Ascending aorta (tissue), 2 donors: ENCODE results near the gene SLC49A3. TPM values are rescaled to one million over a fixed set of nuclear protein-coding genes. Genes with fewer than 3 reads are reported as not detected.

Source experiments
- DNase-seq, 2 donors: peaks; one replicate each; pipeline ENCODE4 v3.0.0-alpha.2; 2019; ENCODE audit warnings: low spot score in 2 of 2
- H3K27ac ChIP-seq, 2 donors: fragments of 200-600 bp; sonication (generic); one replicate each; pipeline ENCODE4 v1.5.1; 2016 to 2017; ENCODE audit warnings: mild to moderate bottlenecking in 1 of 2
- H3K27me3 ChIP-seq: fragments of 200-600 bp; sonication (generic); one replicate; pipeline ENCODE4 v1.5.1; 2017
- H3K36me3 ChIP-seq, 2 donors: fragments of 200-600 bp; sonication (generic); one replicate each; pipeline ENCODE4 v1.5.1; 2016
- H3K4me1 ChIP-seq, 2 donors: fragments of 200-600 bp; sonication (generic); one replicate each; pipeline ENCODE4 v1.5.1; 2016 to 2017; ENCODE audit warnings: mild to moderate bottlenecking in 1 of 2
- H3K4me3 ChIP-seq, 2 donors: fragments of 200-600 bp; sonication (generic); one replicate each; pipeline ENCODE4 v1.5.1; 2016 to 2017; ENCODE audit warnings: mild to moderate bottlenecking in 1 of 2
- H3K9me3 ChIP-seq, 2 donors: fragments of 200-600 bp; sonication (generic); one replicate each; pipeline ENCODE4 v1.5.1; 2016
- CTCF ChIP-seq, 3 experiments: fragments of 200-600 bp in 2 of 3; fragments of 450-650 bp in 1 of 3; sonication (generic) in 2 of 3; IDR thresholded peaks; one replicate each; pipeline ENCODE4 v1.5.1; 2016 to 2019; ENCODE audit warnings: antibody characterized with exemption in 3 of 3, mild to moderate bottlenecking in 1 of 3, moderate library complexity in 1 of 3
- intact Hi-C: fragments of 100-400 bp; cut with DNase I; formaldehyde crosslinking; loops from one replicate; pipeline ENCODE4 v1.15.1; 2023
- total RNA-seq: library from RNA; depleted of rRNA; stranded (reverse); fragments of >200 nt; gene quantifications from one replicate; pipeline ENCODE4 v1.1.0, GENCODE V29; 2016

SLC49A3 gene
- total RNA-seq, 1 donor from 2014 or later: 17.7 TPM

- H3K4me3 ChIP-seq: no peak overlapping the region
- H3K27me3 ChIP-seq: no peaks in the 10 kb centered on the region
- intact Hi-C loops: no loop called here
- H3K9me3 ChIP-seq: no peaks in the 10 kb centered on the region
- no peak for DNase-seq
- peaks cover 38 to 41% of the 10 kb centered on the region in 2 donors for H3K36me3 ChIP-seq
- H3K27ac ChIP-seq: no peak overlapping the region
- no peaks in the 10 kb centered on the region for H3K4me1 ChIP-seq
- no peak for TF ChIP-seq CTCF (IDR thresholded peaks at IDR 0.05)
These were observed 40.7 kb upstream of the SLC49A3 start for GRCh38 chr4:729336-730315.

GRCh38 chr4:727576-727975 lies 38.6 kb upstream of the SLC49A3 start:
- TF ChIP-seq CTCF (IDR thresholded peaks at IDR 0.05): no peak
- Histone ChIP-seq H3K4me1 (no peaks in the 10 kb centered on the region), H3K4me3 (no peak overlapping the region), H3K27me3 (no peaks in the 10 kb centered on the region), H3K27ac (no peak overlapping the region), H3K36me3 (peaks cover 21 to 25% of the 10 kb centered on the region in 2 donors), H3K9me3 (no peaks in the 10 kb centered on the region)
- intact Hi-C loops: no loop called here
- no peak for DNase-seq

- no peaks in the 10 kb centered on the region for H3K4me1 ChIP-seq
- H3K27ac ChIP-seq: no peak overlapping the region
- no peak overlapping the region for H3K4me3 ChIP-seq
- DNase-seq: no peak
- intact Hi-C loops: no loop called here
- H3K27me3 ChIP-seq: no peaks in the 10 kb centered on the region
- H3K36me3 ChIP-seq: peaks cover 15 to 24% of the 10 kb centered on the region in 2 donors
- H3K9me3 ChIP-seq: no peaks in the 10 kb centered on the region
- no peak for TF ChIP-seq CTCF (IDR thresholded peaks at IDR 0.05)
These were observed 37.9 kb upstream of the SLC49A3 start for GRCh38 chr4:726838-727237.

GRCh38 chr4:726235-726787 lies 37.4 kb upstream of the SLC49A3 start:
- DNase-seq: no peak

More at GRCh38 chr4:726235-726787, 37.4 kb upstream of the SLC49A3 start:
- H3K4me3 ChIP-seq: no peak overlapping the region
- H3K36me3 ChIP-seq: peaks cover 15 to 23% of the 10 kb centered on the region in 2 donors
- no peaks in the 10 kb centered on the region for H3K27me3 ChIP-seq
- no peak for TF ChIP-seq CTCF (IDR thresholded peaks at IDR 0.05)
- H3K27ac ChIP-seq: peak overlapping the region in 1 of 2 donors; percentile 37
- H3K4me1 ChIP-seq: no peaks in the 10 kb centered on the region
- intact Hi-C loops: no loop called here
- no peaks in the 10 kb centered on the region for H3K9me3 ChIP-seq
